Transverse colon (tissue), 4 donors: ENCODE data around the gene SOBP. TPM values are rescaled to one million over a fixed set of nuclear protein-coding genes. Genes with fewer than 3 reads are reported as not detected.

Experiments
- DNase-seq: peaks from one replicate; pipeline ENCODE4 v3.0.0-alpha.2; 2019
- H3K27ac ChIP-seq, 4 donors: fragments of 200-600 bp; sonication (generic); 2 replicates each; pipeline ENCODE4 v1.5.1; 2016 to 2018; ENCODE audit warnings: inconsistent platforms in 4 of 4
- H3K27me3 ChIP-seq: fragments of 200-600 bp; sonication (generic); 2 replicates; pipeline ENCODE4 v1.5.1; 2017; ENCODE audit warnings: inconsistent platforms
- H3K36me3 ChIP-seq, 4 donors: fragments of 200-600 bp; sonication (generic); 2 replicates each; pipeline ENCODE4 v1.5.1; 2017 to 2019; ENCODE audit warnings: inconsistent platforms in 4 of 4
- H3K4me1 ChIP-seq, 4 donors: fragments of 200-600 bp; sonication (generic); 2 replicates each; pipeline ENCODE4 v1.5.1; 2017 to 2020; ENCODE audit warnings: inconsistent platforms in 4 of 4
- H3K4me3 ChIP-seq, 4 donors: fragments of 200-600 bp; sonication (generic); 1 replicate in 1 of 4; 2 replicates in 3 of 4; pipeline versions ENCODE4 v1.5.1 to v1.6.1; 2017 to 2019; ENCODE audit warnings: inconsistent platforms in 4 of 4
- H3K9me3 ChIP-seq, 2 donors: fragments of 200-600 bp; sonication (generic); 2 replicates each; pipeline ENCODE4 v1.5.1; 2017 to 2019; ENCODE audit warnings: inconsistent platforms in 2 of 2
- CTCF ChIP-seq, 5 experiments: fragments of 200-600 bp in 3 of 5; fragments of 450-650 bp in 2 of 5; sonication (generic) in 3 of 5; IDR thresholded peaks; 1 replicate in 2 of 5; 2 replicates in 3 of 5; pipeline ENCODE4 v1.5.1; 2016 to 2017; ENCODE audit warnings: antibody characterized with exemption in 5 of 5, inconsistent platforms in 3 of 5, mild to moderate bottlenecking in 2 of 5, moderate library complexity in 1 of 5
- EP300 ChIP-seq: sonication (generic); formaldehyde crosslinking; IDR thresholded peaks from one replicate; pipeline ENCODE4 v1.6.1; 2017; ENCODE audit warnings: antibody characterized with exemption, low read depth
- POLR2A ChIP-seq: fragments of 450-650 bp; IDR thresholded peaks from one replicate; pipeline ENCODE4 v1.6.1; 2016; ENCODE audit warnings: antibody characterized with exemption, mild to moderate bottlenecking, moderate library complexity
- POLR2AphosphoS5 ChIP-seq, 3 donors: sonication (generic); formaldehyde crosslinking; IDR thresholded peaks; one replicate each; pipeline ENCODE4 v1.6.1; 2016; ENCODE audit warnings: antibody characterized with exemption in 3 of 3
- WGBS, 2 donors: methylation state at CpG; one replicate each; pipeline ENCODE4 v1.1.5; 2018; ENCODE audit warnings: low coverage in 1 of 2; 5-methylcytosine and 5-hydroxymethylcytosine counted together
- in situ Hi-C, 4 donors: fragments of 200-750 bp; cut with MboI; loops; one replicate each; pipeline versions ENCODE4 v1.15.0 to v1.15.1; 2017; ENCODE audit warnings: low sequenced_read_pairs in 3 of 4, low pct_ligation_motif_present in 1 of 4, low pct_unique_long_range_greater_than_20kb in 1 of 4
- intact Hi-C: fragments of 100-400 bp; cut with DNase I; formaldehyde crosslinking; loops from one replicate; pipeline ENCODE4 v1.15.1; 2023; ENCODE audit warnings: low total_unique reads
- total RNA-seq, 4 donors: library from RNA; depleted of rRNA; stranded (reverse); fragments of >200 nt; gene quantifications; one replicate each; pipeline ENCODE4 v1.1.0, GENCODE V29; 2016

SOBP gene
- total RNA-seq, 4 donors from 2014 or later: 2.6 to 15.9 (median 4.6) TPM

GRCh38 chr6:107602321-107603005, 112.5 kb downstream of the SOBP start:
- no peak for DNase-seq
- no peak overlapping the region for H3K27ac ChIP-seq
- no peaks in the 10 kb centered on the region for H3K27me3 ChIP-seq
- intact Hi-C loops: no loop called here
- in situ Hi-C loops: no loop called here
- 87 to 92% methylated on average over 2 to 5 of the region's 5 CpGs for WGBS, 2 donors
- H3K4me1 ChIP-seq: peaks cover 0 to 8% (median 2%) of the 10 kb centered on the region in 4 donors
- TF ChIP-seq POLR2A (no peak), POLR2AphosphoS5 (IDR thresholded peaks at IDR 0.05) (no peak), CTCF (IDR thresholded peaks at IDR 0.05) (no peak), EP300 (no peak)
- H3K4me3 ChIP-seq: no peak overlapping the region
- H3K36me3 ChIP-seq: no peaks in the 10 kb centered on the region
- no peaks in the 10 kb centered on the region for H3K9me3 ChIP-seq

GRCh38 chr6:107603006-107603370, 113.1 kb downstream of the SOBP start:
- Histone ChIP-seq H3K4me1 (peaks cover 0 to 8% (median 2%) of the 10 kb centered on the region in 4 donors), H3K4me3 (no peak overlapping the region), H3K27ac (no peak overlapping the region), H3K9me3 (no peaks in the 10 kb centered on the region), H3K36me3 (no peaks in the 10 kb centered on the region), H3K27me3 (no peaks in the 10 kb centered on the region)
- intact Hi-C loops: no loop called here
- 64% methylated on average over 3 of the region's 3 CpGs; no CpG with 5 or more reads in 1 of the 2 donors for WGBS, 2 donors
- in situ Hi-C loops: no loop called here
- DNase-seq: no peak
- TF ChIP-seq EP300 (no peak), POLR2AphosphoS5 (IDR thresholded peaks at IDR 0.05) (no peak), CTCF (IDR thresholded peaks at IDR 0.05) (no peak), POLR2A (no peak)

GRCh38 chr6:107604549-107604948, 114.6 kb downstream of the SOBP start:
- no peak overlapping the region for H3K4me3 ChIP-seq
- no peaks in the 10 kb centered on the region for H3K9me3 ChIP-seq
- no peaks in the 10 kb centered on the region for H3K36me3 ChIP-seq
- in situ Hi-C loops (no loop called here), intact Hi-C loops (no loop called here)
- H3K4me1 ChIP-seq: peaks cover 0 to 8% (median 2%) of the 10 kb centered on the region in 4 donors
- no peak overlapping the region for H3K27ac ChIP-seq
- WGBS, 2 donors: 92% methylated on average over 9 of the region's 9 CpGs; no CpG with 5 or more reads in 1 of the 2 donors
- H3K27me3 ChIP-seq: no peaks in the 10 kb centered on the region
- DNase-seq: no peak
- TF ChIP-seq POLR2A: no peak
- no peak for TF ChIP-seq POLR2AphosphoS5 (IDR thresholded peaks at IDR 0.05)
- TF ChIP-seq CTCF (IDR thresholded peaks at IDR 0.05): no peak
- TF ChIP-seq EP300: no peak

- Histone ChIP-seq H3K4me1 (peaks cover 0 to 8% (median 2%) of the 10 kb centered on the region in 4 donors), H3K27ac (no peak overlapping the region), H3K27me3 (no peaks in the 10 kb centered on the region), H3K4me3 (no peak overlapping the region), H3K36me3 (no peaks in the 10 kb centered on the region), H3K9me3 (no peaks in the 10 kb centered on the region)
- TF ChIP-seq POLR2A (no peak), POLR2AphosphoS5 (IDR thresholded peaks at IDR 0.05) (no peak), EP300 (no peak), CTCF (IDR thresholded peaks at IDR 0.05) (no peak)
- no peak for DNase-seq
- intact Hi-C loops: no loop called here
- in situ Hi-C loops: no loop called here
- WGBS, 2 donors: 88 to 90% methylated on average over 2 to 4 of the region's 4 CpGs
Observed at GRCh38 chr6:107606407-107606806, 116.5 kb downstream of the SOBP start.
